ENCODE results near the gene CELF2. TPM values are rescaled to one million over a fixed set of nuclear protein-coding genes. Genes with fewer than 3 reads are reported as not detected.
"Not testable (repeated sequence)": the region's sequence is repeated elsewhere in the genome, so short reads cannot be mapped to it uniquely, and the experiment has no call there.

Gene CELF2
- total and polyA plus RNA-seq, 12 donors: 13.0 to 90.9 (median 80.9) TPM

- H3K27me3 ChIP-seq: no peaks in the 10 kb centered on the region
- no peak for TF ChIP-seq CTCF (IDR thresholded peaks at IDR 0.05)
- H3K4me1 ChIP-seq: peaks cover 0 to 10% (median 0%) of the 10 kb centered on the region in 9 donors
- no peak for DNase-seq
- no peak overlapping the region for H3K27ac ChIP-seq
- WGBS, 2 donors: 81 to 86% methylated on average over 4 of the region's 4 CpGs
- no peak for ATAC-seq
- peaks cover 0 to 8% (median 0%) of the 10 kb centered on the region in 11 donors for H3K9me3 ChIP-seq
- no peaks in the 10 kb centered on the region for H3K36me3 ChIP-seq
- no peak overlapping the region for H3K4me3 ChIP-seq
- intact Hi-C loops (cut with DNase I): no loop called here
Observed at GRCh38 chr10:11358923-11359575, 341.4 kb downstream of the CELF2 start.

- no peak for TF ChIP-seq CTCF (IDR thresholded peaks at IDR 0.05)
- Histone ChIP-seq H3K4me3 (no peak overlapping the region), H3K9me3 (peaks cover 0 to 13% (median 0%) of the 10 kb centered on the region in 11 donors), H3K4me1 (peaks cover 0 to 10% (median 0%) of the 10 kb centered on the region in 9 donors), H3K27me3 (no peaks in the 10 kb centered on the region), H3K27ac (no peak overlapping the region), H3K36me3 (no peaks in the 10 kb centered on the region)
- WGBS, 2 donors: 97% methylated on average over 3 of the region's 3 CpGs
- ATAC-seq (no peak), DNase-seq (no peak)
- intact Hi-C loops (cut with DNase I): no loop called here
Observed at GRCh38 chr10:11359869-11360268, 342.2 kb downstream of the CELF2 start.

GRCh38 chr10:11363497-11363896 lies 345.8 kb downstream of the CELF2 start:
- no peaks in the 10 kb centered on the region for H3K4me1 ChIP-seq
- ATAC-seq (no peak), DNase-seq (no peak)
- no peak overlapping the region for H3K4me3 ChIP-seq
- H3K36me3 ChIP-seq: no peaks in the 10 kb centered on the region
- intact Hi-C loops (cut with DNase I): no loop called here
- no peak for TF ChIP-seq CTCF (IDR thresholded peaks at IDR 0.05)
- no peaks in the 10 kb centered on the region for H3K27me3 ChIP-seq
- 93 to 95% methylated on average over 7 of the region's 7 CpGs for WGBS, 2 donors
- H3K27ac ChIP-seq: no peak overlapping the region
- H3K9me3 ChIP-seq: peaks cover 0 to 14% (median 0%) of the 10 kb centered on the region in 11 donors

- intact Hi-C loops (cut with DNase I): no loop called here
- Histone ChIP-seq H3K4me1 (no peaks in the 10 kb centered on the region), H3K27me3 (no peaks in the 10 kb centered on the region), H3K9me3 (peaks cover 0 to 8% (median 0%) of the 10 kb centered on the region in 11 donors), H3K27ac (no peak overlapping the region), H3K36me3 (no peaks in the 10 kb centered on the region), H3K4me3 (no peak overlapping the region)
- WGBS, 2 donors: 69 to 70% methylated on average over 1 of the region's 1 CpG
- ATAC-seq: no peak
- TF ChIP-seq CTCF (IDR thresholded peaks at IDR 0.05): no peak
- no peak for DNase-seq
Observed at GRCh38 chr10:11364241-11364640, 346.6 kb downstream of the CELF2 start.

- H3K27ac ChIP-seq; H3K36me3 ChIP-seq; DNase-seq; H3K9me3 ChIP-seq; H3K27me3 ChIP-seq; intact Hi-C loops (cut with DNase I); ATAC-seq; H3K4me1 ChIP-seq; H3K4me3 ChIP-seq: not testable (repeated sequence)
- WGBS, 2 donors: 81 to 84% methylated on average over 4 of the region's 4 CpGs
Observed at GRCh38 chr10:11366889-11367288, 349.2 kb downstream of the CELF2 start.
